Hepatocyte (in vitro differentiated cells): ENCODE data around the gene ACOT4. TPM values are rescaled to one million over a fixed set of nuclear protein-coding genes. Genes with fewer than 3 reads are reported as not detected.
"Not testable (repeated sequence)": the region's sequence is repeated elsewhere in the genome, so short reads cannot be mapped to it uniquely, and the experiment has no call there.

Experiments used
- DNase-seq: peaks from one replicate; pipeline ENCODE4 v3.0.0-alpha.2; 2016; ENCODE audit warnings: low spot score
- H2AFZ ChIP-seq: fragments of 200-600 bp; sonication (generic); 2 replicates; pipeline ENCODE4 v1.6.0; 2016; ENCODE audit warnings: antibody characterized with exemption, mild to moderate bottlenecking
- H3K27ac ChIP-seq: fragments of 200-600 bp; sonication (generic); 2 replicates; pipeline ENCODE4 v1.5.1; 2016; ENCODE audit warnings: mild to moderate bottlenecking
- H3K27me3 ChIP-seq: fragments of 200-600 bp; sonication (generic); 2 replicates; pipeline ENCODE4 v1.6.1; 2016
- H3K36me3 ChIP-seq: fragments of 200-600 bp; sonication (generic); replicated peaks from 2 replicates; pipeline ENCODE4 v1.5.1; 2016; ENCODE audit warnings: low read depth; ENCODE audit not compliant: insufficient read depth
- H3K4me1 ChIP-seq: fragments of 200-600 bp; sonication (generic); 2 replicates; pipeline ENCODE4 v1.5.1; 2016; ENCODE audit warnings: mild to moderate bottlenecking, moderate library complexity; ENCODE audit not compliant: insufficient read depth
- H3K4me2 ChIP-seq: fragments of 200-600 bp; sonication (generic); 2 replicates; pipeline ENCODE4 v1.6.0; 2016
- H3K4me3 ChIP-seq: fragments of 200-600 bp; sonication (generic); 2 replicates; pipeline ENCODE4 v1.5.1; 2016; ENCODE audit warnings: mild to moderate bottlenecking
- H3K79me2 ChIP-seq: fragments of 200-600 bp; sonication (generic); 2 replicates; pipeline ENCODE4 v1.6.0; 2017; ENCODE audit warnings: mild to moderate bottlenecking
- H3K9me2 ChIP-seq: fragments of 200-600 bp; sonication (generic); replicated peaks from 2 replicates; pipeline ENCODE4 v1.6.0; 2017; ENCODE audit warnings: mild to moderate bottlenecking; ENCODE audit not compliant: insufficient read depth
- H3K9me3 ChIP-seq: fragments of 200-600 bp; sonication (generic); 2 replicates; pipeline ENCODE4 v1.5.1; 2016; ENCODE audit warnings: low read depth, mild to moderate bottlenecking
- H4K20me1 ChIP-seq: fragments of 200-600 bp; sonication (generic); 2 replicates; pipeline ENCODE4 v1.6.0; 2016; ENCODE audit warnings: mild to moderate bottlenecking; ENCODE audit not compliant: insufficient read depth, poor library complexity, severe bottlenecking
- CTCF ChIP-seq: fragments of 200-600 bp; sonication (generic); IDR thresholded peaks from 2 replicates; pipeline ENCODE4 v1.5.1; 2016; ENCODE audit warnings: antibody characterized with exemption, mild to moderate bottlenecking; ENCODE audit not compliant: poor library complexity
- EZH2 ChIP-seq: fragments of 200-600 bp; sonication (generic); IDR thresholded peaks from 2 replicates; pipeline ENCODE4 v1.6.1; 2016; ENCODE audit warnings: antibody characterized with exemption, mild to moderate bottlenecking, borderline replicate concordance
- EZH2phosphoT487 ChIP-seq: fragments of 200-600 bp; sonication (generic); IDR thresholded peaks from one replicate; pipeline ENCODE4 v1.6.1; 2018; ENCODE audit warnings: antibody characterized with exemption, mild to moderate bottlenecking, low read depth, moderate library complexity; ENCODE audit not compliant: unreplicated experiment, severe bottlenecking
- WGBS: methylation state at CpG from one replicate; pipeline ENCODE4 v1.1.6; 2016; ENCODE audit warnings: low lambda C conversion rate; ENCODE audit errors: missing lambda C conversion rate; 5-methylcytosine and 5-hydroxymethylcytosine counted together
- polyA plus RNA-seq: library from polyadenylated mRNA; unstranded; fragments of >200 nt; fragmentation: Nextera tagmentation; extraction: Ambion mirVana; gene quantifications from 2 replicates; pipeline ENCODE4 v1.2.1, GENCODE V29; 2016
- total RNA-seq: library from RNA; depleted of rRNA; stranded (reverse); fragments of >200 nt; gene quantifications from 2 replicates; pipeline ENCODE4 v1.2.3, GENCODE V29; 2014

The ACOT4 gene
- total and polyA plus RNA-seq, 2 experiments from 2014 or later, result 2.1 to 2.5 TPM

- not testable (repeated sequence) for H4K20me1 ChIP-seq, H3K36me3 ChIP-seq, H3K4me3 ChIP-seq, H3K4me2 ChIP-seq, H3K9me3 ChIP-seq, H2AFZ ChIP-seq, H3K9me2 ChIP-seq, H3K27ac ChIP-seq, H3K27me3 ChIP-seq
- 49% methylated on average over 8 of the region's 8 CpGs for WGBS
- Histone ChIP-seq H3K79me2 (peaks cover 20% of the 10 kb centered on the region), H3K4me1 (peaks cover 13% of the 10 kb centered on the region)
- peak; percentile 46 for TF ChIP-seq CTCF
- DNase-seq, result peak; percentile 37
These were observed 20.8 kb upstream of the ACOT4 start for GRCh38 chr14:73570913-73571312.

GRCh38 chr14:73573034-73573433 is 18.6 kb upstream of the ACOT4 start:
- H3K9me2 ChIP-seq, H3K79me2 ChIP-seq, H3K27me3 ChIP-seq, H3K4me1 ChIP-seq, H4K20me1 ChIP-seq, H3K36me3 ChIP-seq, H2AFZ ChIP-seq, H3K4me2 ChIP-seq, DNase-seq, H3K27ac ChIP-seq, H3K9me3 ChIP-seq, H3K4me3 ChIP-seq: not testable (repeated sequence)
- WGBS, result 88% methylated on average over 5 of the region's 5 CpGs

- 95% methylated on average over 4 of the region's 4 CpGs for WGBS
- H3K9me2 ChIP-seq, H3K4me1 ChIP-seq, H3K36me3 ChIP-seq, H4K20me1 ChIP-seq, H3K4me2 ChIP-seq, DNase-seq, H3K79me2 ChIP-seq, H2AFZ ChIP-seq, H3K27ac ChIP-seq, H3K4me3 ChIP-seq, H3K27me3 ChIP-seq, H3K9me3 ChIP-seq: not testable (repeated sequence)
These were observed 17.9 kb upstream of the ACOT4 start for GRCh38 chr14:73573740-73574139.

- H2AFZ ChIP-seq, H3K79me2 ChIP-seq, H3K36me3 ChIP-seq, H3K27ac ChIP-seq, H3K9me2 ChIP-seq, H3K4me1 ChIP-seq, H4K20me1 ChIP-seq, H3K9me3 ChIP-seq, H3K4me2 ChIP-seq, H3K4me3 ChIP-seq, H3K27me3 ChIP-seq, DNase-seq: not testable (repeated sequence)
- WGBS, result 96% methylated on average over 7 of the region's 7 CpGs
These were observed 17.4 kb upstream of the ACOT4 start for GRCh38 chr14:73574251-73574650.

GRCh38 chr14:73576391-73576790 is 15.3 kb upstream of the ACOT4 start:
- Histone ChIP-seq H3K9me2 (no peaks in the 10 kb centered on the region), H2AFZ (no peak overlapping the region), H3K4me1 (no peaks in the 10 kb centered on the region), H3K79me2 (no peaks in the 10 kb centered on the region), H3K4me3 (no peak overlapping the region), H4K20me1 (no peaks in the 10 kb centered on the region), H3K36me3 (no peaks in the 10 kb centered on the region), H3K4me2 (no peak overlapping the region), H3K27me3 (no peaks in the 10 kb centered on the region), H3K27ac (no peak overlapping the region), H3K9me3 (no peaks in the 10 kb centered on the region)
- no peak for DNase-seq
- TF ChIP-seq CTCF, result no peak
- TF ChIP-seq EZH2phosphoT487, result no peak
- no peak for TF ChIP-seq EZH2
- WGBS, result 94% methylated on average over 3 of the region's 3 CpGs

- DNase-seq, H3K4me1 ChIP-seq, H4K20me1 ChIP-seq, H3K9me2 ChIP-seq, H3K27me3 ChIP-seq, H3K79me2 ChIP-seq, H3K9me3 ChIP-seq, H3K4me2 ChIP-seq, H3K27ac ChIP-seq, H2AFZ ChIP-seq, H3K36me3 ChIP-seq, H3K4me3 ChIP-seq: not testable (repeated sequence)
- WGBS, result 91% methylated on average over 2 of the region's 2 CpGs
These were observed 14.5 kb upstream of the ACOT4 start for GRCh38 chr14:73577214-73577613.

GRCh38 chr14:73582102-73582979 is 9.3 kb upstream of the ACOT4 start:
- H3K36me3 ChIP-seq, H3K9me2 ChIP-seq, H3K4me3 ChIP-seq, H3K27me3 ChIP-seq, H3K79me2 ChIP-seq, H2AFZ ChIP-seq, H4K20me1 ChIP-seq, H3K27ac ChIP-seq, H3K4me2 ChIP-seq, DNase-seq, H3K9me3 ChIP-seq, H3K4me1 ChIP-seq: not testable (repeated sequence)
- 88% methylated on average over 11 of the region's 11 CpGs for WGBS
